ENCODE results near the gene RNF8. TPM values are rescaled to one million over a fixed set of nuclear protein-coding genes. Genes with fewer than 3 reads are reported as not detected.

Gene RNF8
- total and polyA plus RNA-seq, 10 of the 15 experiments (the other 5 are each of a cell fraction or from before 2014, with no cell fraction given) = 7.8 to 30.2 (median 23.3) TPM

DNA sequence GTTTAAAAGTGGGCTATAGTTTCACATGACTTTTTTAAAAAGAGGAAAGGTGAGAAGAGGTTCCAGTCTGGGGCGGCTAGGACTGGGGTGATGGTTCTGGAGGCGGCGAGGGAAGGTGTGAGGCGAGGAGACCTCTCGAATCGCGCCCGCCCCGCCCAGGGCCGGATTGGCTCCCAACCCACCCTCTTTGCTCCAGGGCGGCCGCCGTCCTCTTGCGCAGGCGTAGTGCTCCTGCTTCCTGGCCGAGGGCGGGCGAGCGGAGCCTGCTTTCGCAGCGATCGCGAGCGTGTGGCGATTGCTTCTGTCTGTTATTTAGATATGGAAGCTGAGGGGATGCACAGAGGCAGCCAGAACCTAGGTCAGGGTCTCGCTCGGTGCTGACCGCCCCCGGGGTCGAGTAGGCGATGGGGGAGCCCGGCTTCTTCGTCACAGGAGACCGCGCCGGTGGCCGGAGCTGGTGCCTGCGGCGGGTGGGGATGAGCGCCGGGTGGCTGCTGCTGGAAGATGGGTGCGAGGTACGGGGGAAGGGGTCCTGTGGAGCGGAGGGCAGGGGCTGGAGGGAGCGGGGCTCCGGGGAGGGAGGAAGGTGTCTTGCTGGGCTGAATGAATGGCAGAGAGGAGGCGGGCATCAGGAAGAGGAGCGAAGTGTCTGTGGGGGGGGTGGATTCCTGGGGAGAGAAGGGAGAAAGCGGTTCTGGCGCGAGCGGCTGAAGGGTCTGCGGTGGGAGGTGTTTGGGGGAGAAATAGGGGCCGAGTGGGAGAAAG is at the start of gene RNF8 (continued):
- TF ChIP-seq, protein P1, sequence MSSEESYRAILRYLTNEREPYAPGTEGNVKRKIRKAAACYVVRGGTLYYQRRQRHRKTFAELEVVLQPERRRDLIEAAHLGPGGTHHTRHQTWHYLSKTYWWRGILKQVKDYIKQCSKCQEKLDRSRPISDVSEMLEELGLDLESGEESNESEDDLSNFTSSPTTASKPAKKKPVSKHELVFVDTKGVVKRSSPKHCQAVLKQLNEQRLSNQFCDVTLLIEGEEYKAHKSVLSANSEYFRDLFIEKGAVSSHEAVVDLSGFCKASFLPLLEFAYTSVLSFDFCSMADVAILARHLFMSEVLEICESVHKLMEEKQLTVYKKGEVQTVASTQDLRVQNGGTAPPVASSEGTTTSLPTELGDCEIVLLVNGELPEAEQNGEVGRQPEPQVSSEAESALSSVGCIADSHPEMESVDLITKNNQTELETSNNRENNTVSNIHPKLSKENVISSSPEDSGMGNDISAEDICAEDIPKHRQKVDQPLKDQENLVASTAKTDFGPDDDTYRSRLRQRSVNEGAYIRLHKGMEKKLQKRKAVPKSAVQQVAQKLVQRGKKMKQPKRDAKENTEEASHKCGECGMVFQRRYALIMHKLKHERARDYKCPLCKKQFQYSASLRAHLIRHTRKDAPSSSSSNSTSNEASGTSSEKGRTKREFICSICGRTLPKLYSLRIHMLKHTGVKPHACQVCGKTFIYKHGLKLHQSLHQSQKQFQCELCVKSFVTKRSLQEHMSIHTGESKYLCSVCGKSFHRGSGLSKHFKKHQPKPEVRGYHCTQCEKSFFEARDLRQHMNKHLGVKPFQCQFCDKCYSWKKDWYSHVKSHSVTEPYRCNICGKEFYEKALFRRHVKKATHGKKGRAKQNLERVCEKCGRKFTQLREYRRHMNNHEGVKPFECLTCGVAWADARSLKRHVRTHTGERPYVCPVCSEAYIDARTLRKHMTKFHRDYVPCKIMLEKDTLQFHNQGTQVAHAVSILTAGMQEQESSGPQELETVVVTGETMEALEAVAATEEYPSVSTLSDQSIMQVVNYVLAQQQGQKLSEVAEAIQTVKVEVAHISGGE (CRISPR knock-in tag; IDR thresholded peaks at IDR 0.05) = no peak
- peak; percentile 93 for TF ChIP-seq YY1 (IDR thresholded peaks at IDR 0.05; ENCODE audit: low read depth, low read length)
- TF ChIP-seq NFIC (IDR thresholded peaks at IDR 0.05; ENCODE audit: low read depth, low read length) = no peak
- peak; percentile 49 for TF ChIP-seq KLF5 (IDR thresholded peaks at IDR 0.05; ENCODE audit: partially characterized antibody)
- TF ChIP-seq RCOR1 (conservative IDR thresholded peaks at IDR 0.05; ENCODE audit: low read depth, low read length) = no peak
- no peak for TF ChIP-seq RFX5 (IDR thresholded peaks at IDR 0.05; ENCODE audit: low read depth, low read length)
- TF ChIP-seq IRF4 (IDR thresholded peaks at IDR 0.05; ENCODE audit: low read depth, low read length) = no peak
- TF ChIP-seq ZNF24 (IDR thresholded peaks at IDR 0.05) = no peak
- TF ChIP-seq FOXK2 (IDR thresholded peaks at IDR 0.05) = no peak
- TF ChIP-seq STAT3 (IDR thresholded peaks at IDR 0.05; ENCODE audit: low read depth, low read length) = no peak
- TF ChIP-seq MTA2 (IDR thresholded peaks at IDR 0.05; ENCODE audit: low read depth) = no peak
- no peak for TF ChIP-seq RAD21 (IDR thresholded peaks at IDR 0.05; ENCODE audit: insufficient read depth, low read depth, low read length)
- TF ChIP-seq, protein P2, sequence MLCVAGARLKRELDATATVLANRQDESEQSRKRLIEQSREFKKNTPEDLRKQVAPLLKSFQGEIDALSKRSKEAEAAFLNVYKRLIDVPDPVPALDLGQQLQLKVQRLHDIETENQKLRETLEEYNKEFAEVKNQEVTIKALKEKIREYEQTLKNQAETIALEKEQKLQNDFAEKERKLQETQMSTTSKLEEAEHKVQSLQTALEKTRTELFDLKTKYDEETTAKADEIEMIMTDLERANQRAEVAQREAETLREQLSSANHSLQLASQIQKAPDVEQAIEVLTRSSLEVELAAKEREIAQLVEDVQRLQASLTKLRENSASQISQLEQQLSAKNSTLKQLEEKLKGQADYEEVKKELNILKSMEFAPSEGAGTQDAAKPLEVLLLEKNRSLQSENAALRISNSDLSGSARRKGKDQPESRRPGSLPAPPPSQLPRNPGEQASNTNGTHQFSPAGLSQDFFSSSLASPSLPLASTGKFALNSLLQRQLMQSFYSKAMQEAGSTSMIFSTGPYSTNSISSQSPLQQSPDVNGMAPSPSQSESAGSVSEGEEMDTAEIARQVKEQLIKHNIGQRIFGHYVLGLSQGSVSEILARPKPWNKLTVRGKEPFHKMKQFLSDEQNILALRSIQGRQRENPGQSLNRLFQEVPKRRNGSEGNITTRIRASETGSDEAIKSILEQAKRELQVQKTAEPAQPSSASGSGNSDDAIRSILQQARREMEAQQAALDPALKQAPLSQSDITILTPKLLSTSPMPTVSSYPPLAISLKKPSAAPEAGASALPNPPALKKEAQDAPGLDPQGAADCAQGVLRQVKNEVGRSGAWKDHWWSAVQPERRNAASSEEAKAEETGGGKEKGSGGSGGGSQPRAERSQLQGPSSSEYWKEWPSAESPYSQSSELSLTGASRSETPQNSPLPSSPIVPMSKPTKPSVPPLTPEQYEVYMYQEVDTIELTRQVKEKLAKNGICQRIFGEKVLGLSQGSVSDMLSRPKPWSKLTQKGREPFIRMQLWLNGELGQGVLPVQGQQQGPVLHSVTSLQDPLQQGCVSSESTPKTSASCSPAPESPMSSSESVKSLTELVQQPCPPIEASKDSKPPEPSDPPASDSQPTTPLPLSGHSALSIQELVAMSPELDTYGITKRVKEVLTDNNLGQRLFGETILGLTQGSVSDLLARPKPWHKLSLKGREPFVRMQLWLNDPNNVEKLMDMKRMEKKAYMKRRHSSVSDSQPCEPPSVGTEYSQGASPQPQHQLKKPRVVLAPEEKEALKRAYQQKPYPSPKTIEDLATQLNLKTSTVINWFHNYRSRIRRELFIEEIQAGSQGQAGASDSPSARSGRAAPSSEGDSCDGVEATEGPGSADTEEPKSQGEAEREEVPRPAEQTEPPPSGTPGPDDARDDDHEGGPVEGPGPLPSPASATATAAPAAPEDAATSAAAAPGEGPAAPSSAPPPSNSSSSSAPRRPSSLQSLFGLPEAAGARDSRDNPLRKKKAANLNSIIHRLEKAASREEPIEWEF (IDR thresholded peaks at IDR 0.05; ENCODE audit: insufficient replicate concordance, low read depth, low read length) = peak; percentile 74
- TF ChIP-seq, protein P3, sequence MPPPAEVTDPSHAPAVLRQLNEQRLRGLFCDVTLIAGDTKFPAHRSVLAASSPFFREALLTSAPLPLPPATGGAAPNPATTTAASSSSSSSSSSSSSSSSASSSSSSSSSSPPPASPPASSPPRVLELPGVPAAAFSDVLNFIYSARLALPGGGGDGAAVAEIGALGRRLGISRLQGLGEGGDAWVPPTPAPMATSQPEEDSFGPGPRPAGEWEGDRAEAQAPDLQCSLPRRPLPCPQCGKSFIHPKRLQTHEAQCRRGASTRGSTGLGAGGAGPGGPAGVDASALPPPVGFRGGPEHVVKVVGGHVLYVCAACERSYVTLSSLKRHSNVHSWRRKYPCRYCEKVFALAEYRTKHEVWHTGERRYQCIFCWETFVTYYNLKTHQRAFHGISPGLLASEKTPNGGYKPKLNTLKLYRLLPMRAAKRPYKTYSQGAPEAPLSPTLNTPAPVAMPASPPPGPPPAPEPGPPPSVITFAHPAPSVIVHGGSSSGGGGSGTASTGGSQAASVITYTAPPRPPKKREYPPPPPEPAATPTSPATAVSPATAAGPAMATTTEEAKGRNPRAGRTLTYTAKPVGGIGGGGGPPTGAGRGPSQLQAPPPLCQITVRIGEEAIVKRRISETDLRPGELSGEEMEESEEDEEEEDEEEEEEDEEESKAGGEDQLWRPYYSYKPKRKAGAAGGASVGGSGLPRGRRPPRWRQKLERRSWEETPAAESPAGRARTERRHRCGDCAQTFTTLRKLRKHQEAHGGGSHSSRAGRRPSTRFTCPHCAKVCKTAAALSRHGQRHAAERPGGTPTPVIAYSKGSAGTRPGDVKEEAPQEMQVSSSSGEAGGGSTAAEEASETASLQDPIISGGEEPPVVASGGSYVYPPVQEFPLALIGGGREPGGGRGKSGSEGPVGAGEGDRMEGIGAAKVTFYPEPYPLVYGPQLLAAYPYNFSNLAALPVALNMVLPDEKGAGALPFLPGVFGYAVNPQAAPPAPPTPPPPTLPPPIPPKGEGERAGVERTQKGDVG (CRISPR knock-in tag; IDR thresholded peaks at IDR 0.05) = no peak

All from GM12878 (cell line).